Measurements from ENCODE around the gene MGME1.

The MGME1 gene

DNA sequence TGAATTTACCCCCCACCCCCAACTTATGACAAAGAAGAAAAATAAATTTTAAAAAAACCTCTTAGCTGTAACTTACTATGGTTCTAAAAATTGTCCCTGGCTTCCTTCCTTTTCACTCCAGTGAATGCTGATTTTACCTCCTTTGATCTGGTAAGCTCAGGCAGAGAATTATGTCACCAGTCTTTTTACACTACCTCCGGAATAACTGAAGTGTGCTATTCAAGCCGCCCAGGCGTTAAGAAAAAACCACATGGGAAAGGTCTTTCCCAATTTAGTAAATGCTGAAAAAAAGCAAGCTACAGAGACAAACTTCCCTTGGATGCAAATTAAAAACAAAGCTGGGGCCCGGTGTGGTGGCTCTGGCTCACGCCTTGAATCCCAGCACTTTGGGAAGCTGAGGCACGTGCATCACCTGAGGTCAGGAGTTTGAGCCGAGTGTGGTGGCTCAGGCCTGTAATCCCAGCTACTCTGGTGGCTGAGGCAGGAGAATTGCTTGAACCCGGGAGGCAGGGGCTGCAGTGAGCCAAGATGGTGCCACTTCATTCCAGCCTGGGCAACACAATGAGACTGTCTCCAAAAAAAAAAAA lies 12.6 kb upstream of the MGME1 start:
- H3K9ac ChIP-seq (ENCODE audit: low read depth, low read length, poor library complexity, severe bottlenecking) = peak overlapping the region; percentile 42

DNA sequence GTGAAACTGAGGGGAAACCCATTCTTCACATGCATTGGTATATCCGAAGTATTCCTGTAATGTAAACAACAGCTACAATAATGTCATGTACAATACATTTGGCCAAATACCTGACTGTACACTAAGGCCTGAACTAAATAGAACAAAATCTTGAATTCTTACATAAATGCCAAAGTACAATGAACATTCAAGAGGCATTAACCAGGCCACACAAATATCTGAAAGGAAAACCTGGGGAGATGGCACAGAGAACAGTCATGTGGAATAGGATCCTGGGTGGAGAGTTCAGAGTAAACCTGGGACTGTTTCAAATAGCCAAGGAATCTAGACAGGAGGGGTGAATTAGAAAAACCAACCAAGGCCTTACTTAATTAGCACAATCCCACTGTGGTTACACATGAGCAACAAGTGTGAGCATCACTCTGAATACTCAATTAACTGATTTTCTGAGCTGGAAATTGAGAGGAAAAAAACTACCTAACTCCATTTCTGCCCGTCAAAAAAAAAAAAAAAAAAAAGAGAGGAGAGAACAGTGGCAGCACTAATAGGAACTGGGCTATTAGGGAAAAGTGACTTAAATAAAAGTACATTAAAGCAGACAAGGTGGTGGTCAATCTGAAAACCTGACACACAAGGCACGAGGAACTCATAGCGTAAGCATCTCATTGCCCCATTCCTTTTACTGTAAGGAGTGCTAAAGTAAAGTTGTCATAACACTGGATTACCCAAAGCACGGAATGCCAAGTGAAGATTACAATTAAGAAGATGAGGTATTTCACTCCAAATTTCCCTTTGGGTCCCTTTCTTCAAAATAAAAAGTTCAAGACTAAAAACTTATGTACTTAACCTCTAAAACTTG lies 11.1 kb upstream of the MGME1 start:
- Histone ChIP-seq H3K9me3 (ENCODE audit: insufficient read depth, low read depth, low read length) (no peaks in the 10 kb centered on the region), H2AFZ (ENCODE audit: low read length) (no peak overlapping the region), H3K4me2 (ENCODE audit: low read depth, low read length, poor library complexity, severe bottlenecking) (peak overlapping the region; percentile 97), H3K27me3 (ENCODE audit: insufficient read depth, low read length, poor library complexity, severe bottlenecking) (no peaks in the 10 kb centered on the region), H4K20me1 (ENCODE audit: insufficient read depth, low read length, poor library complexity, severe bottlenecking) (peaks cover 92% of the 10 kb centered on the region), H3K9ac (ENCODE audit: low read depth, low read length, poor library complexity, severe bottlenecking) (peak overlapping the region; percentile 99), H3K36me3 (ENCODE audit: insufficient read depth, low read length) (peaks cover 42% of the 10 kb centered on the region), H3K9me2 (replicated peaks; ENCODE audit: low read depth, low read length) (no peaks in the 10 kb centered on the region), H3K79me2 (ENCODE audit: insufficient read depth, low read length) (peaks cover 100% of the 10 kb centered on the region), H3F3A (ENCODE audit: low read depth) (peaks cover 6% of the 10 kb centered on the region), H3K4me3 (ENCODE audit: low read length, poor library complexity, severe bottlenecking) (peak overlapping the region; percentile 91), H3K4me1 (ENCODE audit: insufficient read depth, low read length, poor library complexity, severe bottlenecking) (peaks cover 66% of the 10 kb centered on the region)
- TF ChIP-seq, protein P1, sequence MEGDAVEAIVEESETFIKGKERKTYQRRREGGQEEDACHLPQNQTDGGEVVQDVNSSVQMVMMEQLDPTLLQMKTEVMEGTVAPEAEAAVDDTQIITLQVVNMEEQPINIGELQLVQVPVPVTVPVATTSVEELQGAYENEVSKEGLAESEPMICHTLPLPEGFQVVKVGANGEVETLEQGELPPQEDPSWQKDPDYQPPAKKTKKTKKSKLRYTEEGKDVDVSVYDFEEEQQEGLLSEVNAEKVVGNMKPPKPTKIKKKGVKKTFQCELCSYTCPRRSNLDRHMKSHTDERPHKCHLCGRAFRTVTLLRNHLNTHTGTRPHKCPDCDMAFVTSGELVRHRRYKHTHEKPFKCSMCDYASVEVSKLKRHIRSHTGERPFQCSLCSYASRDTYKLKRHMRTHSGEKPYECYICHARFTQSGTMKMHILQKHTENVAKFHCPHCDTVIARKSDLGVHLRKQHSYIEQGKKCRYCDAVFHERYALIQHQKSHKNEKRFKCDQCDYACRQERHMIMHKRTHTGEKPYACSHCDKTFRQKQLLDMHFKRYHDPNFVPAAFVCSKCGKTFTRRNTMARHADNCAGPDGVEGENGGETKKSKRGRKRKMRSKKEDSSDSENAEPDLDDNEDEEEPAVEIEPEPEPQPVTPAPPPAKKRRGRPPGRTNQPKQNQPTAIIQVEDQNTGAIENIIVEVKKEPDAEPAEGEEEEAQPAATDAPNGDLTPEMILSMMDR (conservative IDR thresholded peaks at IDR 0.05; ENCODE audit: low read length) = no peak
- TF ChIP-seq EZH2phosphoT487 (IDR thresholded peaks at IDR 0.05; ENCODE audit: borderline replicate concordance) = no peak

More for the DNA sequence above, 12.6 kb upstream of the MGME1 start:
- H3K9me3 ChIP-seq (ENCODE audit: insufficient read depth, low read depth, low read length) = no peaks in the 10 kb centered on the region
- no peaks in the 10 kb centered on the region for H3K27me3 ChIP-seq (ENCODE audit: insufficient read depth, low read length, poor library complexity, severe bottlenecking)
- no peak overlapping the region for H2AFZ ChIP-seq (ENCODE audit: low read length)
- H3K4me3 ChIP-seq (ENCODE audit: low read length, poor library complexity, severe bottlenecking) = peak overlapping the region; percentile 44
- H3K79me2 ChIP-seq (ENCODE audit: insufficient read depth, low read length) = peaks cover 97% of the 10 kb centered on the region
- peaks cover 6% of the 10 kb centered on the region for H3F3A ChIP-seq (ENCODE audit: low read depth)
- H3K36me3 ChIP-seq (ENCODE audit: insufficient read depth, low read length) = peaks cover 57% of the 10 kb centered on the region
- peaks cover 87% of the 10 kb centered on the region for H4K20me1 ChIP-seq (ENCODE audit: insufficient read depth, low read length, poor library complexity, severe bottlenecking)
- peaks cover 56% of the 10 kb centered on the region for H3K4me1 ChIP-seq (ENCODE audit: insufficient read depth, low read length, poor library complexity, severe bottlenecking)
- no peak for TF ChIP-seq EZH2phosphoT487 (IDR thresholded peaks at IDR 0.05; ENCODE audit: borderline replicate concordance)
- TF ChIP-seq, protein P1 (conservative IDR thresholded peaks at IDR 0.05; ENCODE audit: low read length) = no peak
- no peaks in the 10 kb centered on the region for H3K9me2 ChIP-seq (replicated peaks; ENCODE audit: low read depth, low read length)
- peak overlapping the region; percentile 57 for H3K4me2 ChIP-seq (ENCODE audit: low read depth, low read length, poor library complexity, severe bottlenecking)

DNA sequence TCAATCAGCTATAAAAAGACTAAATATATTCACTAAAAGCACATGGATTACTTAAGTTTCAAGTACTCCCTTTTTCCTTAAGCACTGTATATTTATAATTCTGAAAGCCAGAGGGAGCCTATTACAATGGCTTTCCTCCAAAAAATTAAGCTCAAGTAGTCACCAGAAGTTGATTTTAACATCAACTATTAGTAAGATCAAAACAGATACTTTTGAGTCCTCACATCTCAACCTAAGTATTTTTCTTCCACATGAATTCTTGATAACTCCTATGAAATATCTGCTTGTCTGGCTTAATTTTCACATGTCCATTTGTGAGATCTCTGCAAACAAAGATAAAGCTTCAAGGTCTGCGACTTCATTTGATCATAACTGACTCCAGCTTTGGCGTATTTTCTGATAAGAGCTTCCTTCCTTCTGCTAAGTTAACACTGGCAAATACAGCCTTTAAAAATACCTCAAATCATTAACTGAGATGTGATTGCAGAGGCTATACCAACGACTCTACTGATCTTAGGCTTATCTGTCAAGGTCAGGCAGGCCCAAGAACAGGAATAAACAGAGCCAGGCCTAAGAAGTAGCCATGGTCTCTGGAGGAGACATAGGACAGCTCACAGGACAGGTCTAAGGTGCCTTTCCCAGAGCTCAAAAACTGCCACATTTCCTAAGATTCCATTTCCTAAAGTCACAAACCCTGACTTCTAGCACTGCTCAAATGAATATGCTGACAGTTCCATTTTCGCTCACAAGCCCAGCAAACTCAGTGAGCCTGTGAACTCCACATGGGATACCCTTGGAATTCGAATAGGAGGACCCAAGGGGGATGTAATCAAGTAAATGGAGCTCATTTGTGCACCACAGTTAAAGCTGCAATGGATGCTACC lies 10.2 kb upstream of the MGME1 start:
- peak overlapping the region; percentile 99 for H3K9ac ChIP-seq (ENCODE audit: low read depth, low read length, poor library complexity, severe bottlenecking)
- peaks cover 100% of the 10 kb centered on the region for H3K79me2 ChIP-seq (ENCODE audit: insufficient read depth, low read length)
- no peaks in the 10 kb centered on the region for H3K9me2 ChIP-seq (replicated peaks; ENCODE audit: low read depth, low read length)
- H3K36me3 ChIP-seq (ENCODE audit: insufficient read depth, low read length) = peaks cover 33% of the 10 kb centered on the region
- no peaks in the 10 kb centered on the region for H3K27me3 ChIP-seq (ENCODE audit: insufficient read depth, low read length, poor library complexity, severe bottlenecking)
- peak overlapping the region; percentile 97 for H3K4me2 ChIP-seq (ENCODE audit: low read depth, low read length, poor library complexity, severe bottlenecking)
- H4K20me1 ChIP-seq (ENCODE audit: insufficient read depth, low read length, poor library complexity, severe bottlenecking) = peaks cover 92% of the 10 kb centered on the region
- no peak overlapping the region for H2AFZ ChIP-seq (ENCODE audit: low read length)
- peaks cover 6% of the 10 kb centered on the region for H3F3A ChIP-seq (ENCODE audit: low read depth)
- no peaks in the 10 kb centered on the region for H3K9me3 ChIP-seq (ENCODE audit: insufficient read depth, low read depth, low read length)
- H3K4me3 ChIP-seq (ENCODE audit: low read length, poor library complexity, severe bottlenecking) = peak overlapping the region; percentile 91
- TF ChIP-seq, protein P1 (conservative IDR thresholded peaks at IDR 0.05; ENCODE audit: low read length) = 0 out of 2 replicates have a peak, but pooled peaks have one; percentile 17
- TF ChIP-seq EZH2phosphoT487 (IDR thresholded peaks at IDR 0.05; ENCODE audit: borderline replicate concordance) = no peak
- peaks cover 75% of the 10 kb centered on the region for H3K4me1 ChIP-seq (ENCODE audit: insufficient read depth, low read length, poor library complexity, severe bottlenecking)

Measured in Loucy (cell line).